Parathyroid adenoma (tissue), 2 donors: Measurements from ENCODE around the gene APBA2.

ENCODE experiments used
- H2AFZ ChIP-seq: fragments of 300-600 bp; sonication (generic); one replicate; pipeline ENCODE4 v1.7.0; 2017; ENCODE audit warnings: antibody characterized with exemption, mild to moderate bottlenecking
- H3K27ac ChIP-seq: fragments of 300-600 bp; sonication (generic); one replicate; pipeline ENCODE4 v1.7.0; 2017
- H3K27me3 ChIP-seq: fragments of 300-600 bp; sonication (generic); one replicate; pipeline ENCODE4 v1.7.0; 2017; ENCODE audit warnings: low read length; ENCODE audit not compliant: control insufficient read depth, insufficient read depth
- H3K36me3 ChIP-seq: fragments of 300-600 bp; sonication (generic); one replicate; pipeline ENCODE4 v1.7.0; 2017; ENCODE audit warnings: low read length; ENCODE audit not compliant: control insufficient read depth, insufficient read depth
- H3K4me1 ChIP-seq: fragments of 300-600 bp; sonication (generic); one replicate; pipeline ENCODE4 v1.7.0; 2017; ENCODE audit warnings: control low read depth
- H3K4me2 ChIP-seq: fragments of 300-600 bp; sonication (generic); one replicate; pipeline ENCODE4 v1.7.0; 2017; ENCODE audit warnings: low read length
- H3K4me3 ChIP-seq: fragments of 300-600 bp; sonication (generic); one replicate; pipeline ENCODE4 v1.7.0; 2017; ENCODE audit warnings: low read depth, low read length
- H3K79me2 ChIP-seq: fragments of 300-600 bp; sonication (generic); one replicate; pipeline ENCODE4 v1.7.0; 2017; ENCODE audit warnings: control low read depth
- H3K9ac ChIP-seq: fragments of 300-600 bp; sonication (generic); one replicate; pipeline ENCODE4 v1.7.0; 2017; ENCODE audit warnings: mild to moderate bottlenecking
- H3K9me3 ChIP-seq: fragments of 300-600 bp; sonication (generic); one replicate; pipeline ENCODE4 v1.7.0; 2017; ENCODE audit warnings: low read length; ENCODE audit not compliant: control insufficient read depth
- CTCF ChIP-seq: fragments of 300-600 bp; sonication (generic); IDR thresholded peaks from one replicate; pipeline ENCODE4 v1.7.0; 2017; ENCODE audit warnings: antibody characterized with exemption, mild to moderate bottlenecking
- donor health status: primary hyperparathyroidism.

Gene APBA2

GRCh38 chr15:29089731-29090616 is 204.2 kb downstream of the APBA2 start:
- no peak overlapping the region for H2AFZ ChIP-seq
- H3K9ac ChIP-seq = no peak overlapping the region
- H3K4me1 ChIP-seq = no peaks in the 10 kb centered on the region
- TF ChIP-seq CTCF = no peak
- H3K4me2 ChIP-seq = no peak overlapping the region
- H3K79me2 ChIP-seq = no peaks in the 10 kb centered on the region
- H3K4me3 ChIP-seq = no peak overlapping the region
- no peaks in the 10 kb centered on the region for H3K36me3 ChIP-seq
- H3K27ac ChIP-seq = no peak overlapping the region
- H3K27me3 ChIP-seq = no peaks in the 10 kb centered on the region
- H3K9me3 ChIP-seq = no peaks in the 10 kb centered on the region

- H3K4me1 ChIP-seq = no peaks in the 10 kb centered on the region
- TF ChIP-seq CTCF = peak; percentile 40
- no peaks in the 10 kb centered on the region for H3K79me2 ChIP-seq
- no peaks in the 10 kb centered on the region for H3K27me3 ChIP-seq
- no peak overlapping the region for H3K4me3 ChIP-seq
- no peak overlapping the region for H3K9ac ChIP-seq
- H3K9me3 ChIP-seq = no peaks in the 10 kb centered on the region
- H3K27ac ChIP-seq = no peak overlapping the region
- H2AFZ ChIP-seq = no peak overlapping the region
- H3K36me3 ChIP-seq = no peaks in the 10 kb centered on the region
- H3K4me2 ChIP-seq = no peak overlapping the region
Observed at GRCh38 chr15:29090617-29091466, 205.1 kb downstream of the APBA2 start.

GRCh38 chr15:29091666-29092065 is 205.9 kb downstream of the APBA2 start:
- Histone ChIP-seq H3K9me3 (no peaks in the 10 kb centered on the region), H3K4me2 (no peak overlapping the region), H3K27me3 (no peaks in the 10 kb centered on the region), H2AFZ (no peak overlapping the region), H3K9ac (no peak overlapping the region), H3K4me1 (no peaks in the 10 kb centered on the region), H3K27ac (no peak overlapping the region), H3K36me3 (no peaks in the 10 kb centered on the region), H3K79me2 (no peaks in the 10 kb centered on the region), H3K4me3 (no peak overlapping the region)
- TF ChIP-seq CTCF = no peak

GRCh38 chr15:29092376-29093064 is 206.7 kb downstream of the APBA2 start:
- H3K4me1 ChIP-seq = no peaks in the 10 kb centered on the region
- no peak overlapping the region for H2AFZ ChIP-seq
- H3K4me2 ChIP-seq = no peak overlapping the region
- no peak for TF ChIP-seq CTCF
- H3K79me2 ChIP-seq = no peaks in the 10 kb centered on the region
- no peaks in the 10 kb centered on the region for H3K36me3 ChIP-seq
- no peaks in the 10 kb centered on the region for H3K27me3 ChIP-seq
- H3K4me3 ChIP-seq = no peak overlapping the region
- no peak overlapping the region for H3K27ac ChIP-seq
- no peak overlapping the region for H3K9ac ChIP-seq
- H3K9me3 ChIP-seq = no peaks in the 10 kb centered on the region
